ENCODE measurements around the gene HDDC2. TPM values are rescaled to one million over a fixed set of nuclear protein-coding genes. Genes with fewer than 3 reads are reported as not detected.

Gene HDDC2
- total and polyA plus RNA-seq, 9 of the 15 experiments (the other 6 are each of a cell fraction or from before 2014, with no cell fraction given) = 194 to 632 (median 294) TPM

DNA sequence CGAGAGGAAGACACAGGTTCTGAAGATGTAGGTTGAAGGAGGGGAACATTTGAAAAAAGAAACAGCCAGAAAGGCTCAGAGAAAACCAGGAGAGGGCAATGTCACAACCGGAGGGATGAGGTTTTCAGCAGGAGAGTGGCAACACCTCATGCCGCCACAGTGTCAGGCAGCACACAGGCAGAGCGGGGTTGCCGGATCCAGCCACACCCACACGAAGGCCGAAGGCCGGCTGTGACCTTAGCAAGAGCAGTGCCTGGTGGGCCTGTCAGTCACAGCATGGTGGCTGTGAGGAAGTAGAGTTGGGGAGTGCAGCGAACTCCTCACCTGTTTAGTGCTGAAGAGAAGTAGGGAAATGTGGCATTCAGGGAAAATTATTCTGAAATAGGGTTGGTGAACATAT, 14.0 kb downstream of the HDDC2 start:
- Histone ChIP-seq H3K4me3 (no peak overlapping the region), H3K36me3 (ENCODE audit: control insufficient read depth, insufficient read depth, low read length) (peaks cover 66% of the 10 kb centered on the region), H3K9me3 (replicated peaks; ENCODE audit: control insufficient read depth, insufficient read depth, low read depth, low read length) (no peaks in the 10 kb centered on the region), H4K20me1 (replicated peaks; ENCODE audit: control insufficient read depth, insufficient read depth, low read length) (no peaks in the 10 kb centered on the region), H3K9ac (ENCODE audit: insufficient read depth in 1 of 2, low read depth in 2 of 2, low read length in 2 of 2) (no peak overlapping the region; a peak in 1 of 4 replicates), H3K79me2 (ENCODE audit: control insufficient read depth, insufficient read depth, low read length) (peaks cover 56% of the 10 kb centered on the region), H3K9me1 (ENCODE audit: control insufficient read depth, insufficient read depth, low read length) (no peaks in the 10 kb centered on the region), H3K4me1 (replicated peaks in 1 of 2; ENCODE audit: control insufficient read depth in 2 of 2, insufficient read depth in 2 of 2, low read length in 2 of 2) (peaks cover 0 to 3% of the 10 kb centered on the region in 2 experiments; a peak in 1 of 5 replicates), H3K27me3 (ENCODE audit: control insufficient read depth in 2 of 2, insufficient read depth in 2 of 2, low read length in 2 of 2) (no peaks in the 10 kb centered on the region), H3K27ac (ENCODE audit: extremely low read depth, low read depth, low read length) (no peak overlapping the region), H2AFZ (ENCODE audit: low read depth, low read length) (no peak overlapping the region), H3K4me2 (ENCODE audit: insufficient read depth, low read length) (no peak overlapping the region)
- TF ChIP-seq, protein P1, sequence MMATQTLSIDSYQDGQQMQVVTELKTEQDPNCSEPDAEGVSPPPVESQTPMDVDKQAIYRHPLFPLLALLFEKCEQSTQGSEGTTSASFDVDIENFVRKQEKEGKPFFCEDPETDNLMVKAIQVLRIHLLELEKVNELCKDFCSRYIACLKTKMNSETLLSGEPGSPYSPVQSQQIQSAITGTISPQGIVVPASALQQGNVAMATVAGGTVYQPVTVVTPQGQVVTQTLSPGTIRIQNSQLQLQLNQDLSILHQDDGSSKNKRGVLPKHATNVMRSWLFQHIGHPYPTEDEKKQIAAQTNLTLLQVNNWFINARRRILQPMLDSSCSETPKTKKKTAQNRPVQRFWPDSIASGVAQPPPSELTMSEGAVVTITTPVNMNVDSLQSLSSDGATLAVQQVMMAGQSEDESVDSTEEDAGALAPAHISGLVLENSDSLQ (IDR thresholded peaks at IDR 0.05) = peak; percentile 30; the same call in 1 of the 2 replicates
- TF ChIP-seq GABPB1 (CRISPR knock-in tag; IDR thresholded peaks at IDR 0.05) = no peak
- CTCF ChIA-PET (ENCODE audit: low intra/inter-chr PET ratio) = no interaction called here
- FAIRE-seq (no peak), DNase-seq (ENCODE audit: extremely low read depth in 1 of 4, low spot score in 3 of 4) (no peak), ATAC-seq (peak; percentile 60)
- in situ Hi-C loops (cut with MboI) (no loop called here), intact Hi-C loops (cut with micrococcal nuclease) (no loop called here)
- WGBS (ENCODE audit: insufficient coverage, low coverage, missing lambda C conversion rate) = 95% methylated on average over 9 of the region's 9 CpGs
- no TSS peak for BruUV-seq (replicated peaks)
- POLR2A ChIA-PET = no interaction called here

DNA sequence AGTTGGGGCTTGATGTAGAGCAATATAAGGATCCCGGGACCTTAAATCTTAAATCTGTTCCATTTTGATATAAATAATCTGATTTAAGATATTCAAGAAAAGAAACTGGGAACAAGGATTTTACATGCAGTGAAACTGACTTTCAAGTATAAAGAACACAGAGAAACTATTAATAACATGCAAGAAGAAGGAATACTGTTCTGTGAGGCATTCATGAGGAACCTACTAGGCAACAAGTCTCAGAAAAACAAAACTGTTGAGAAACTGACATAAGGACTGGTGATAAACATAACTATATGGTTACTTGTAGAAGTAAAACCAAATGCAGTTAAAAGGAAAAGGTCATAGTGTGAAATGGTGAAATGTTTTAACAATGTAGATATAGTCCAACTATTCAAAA, 15.8 kb downstream of the HDDC2 start:
- Histone ChIP-seq H3K9me1 (ENCODE audit: control insufficient read depth, insufficient read depth, low read length) (no peaks in the 10 kb centered on the region), H3K4me1 (replicated peaks in 1 of 2; ENCODE audit: control insufficient read depth in 2 of 2, insufficient read depth in 2 of 2, low read length in 2 of 2) (peaks cover 3% of the 10 kb centered on the region in 2 experiments; a peak in 3 of 5 replicates), H3K79me2 (ENCODE audit: control insufficient read depth, insufficient read depth, low read length) (peaks cover 60% of the 10 kb centered on the region), H3K36me3 (ENCODE audit: control insufficient read depth, insufficient read depth, low read length) (peaks cover 61% of the 10 kb centered on the region), H2AFZ (ENCODE audit: low read depth, low read length) (no peak overlapping the region), H3K27me3 (ENCODE audit: control insufficient read depth in 2 of 2, insufficient read depth in 2 of 2, low read length in 2 of 2) (no peaks in the 10 kb centered on the region), H3K4me2 (ENCODE audit: insufficient read depth, low read length) (no peak overlapping the region), H3K4me3 (no peak overlapping the region), H3K9me3 (replicated peaks; ENCODE audit: control insufficient read depth, insufficient read depth, low read depth, low read length) (no peaks in the 10 kb centered on the region), H3K9ac (ENCODE audit: insufficient read depth in 1 of 2, low read depth in 2 of 2, low read length in 2 of 2) (no peak overlapping the region), H3K27ac (ENCODE audit: extremely low read depth, low read depth, low read length) (no peak overlapping the region), H4K20me1 (replicated peaks; ENCODE audit: control insufficient read depth, insufficient read depth, low read length) (no peaks in the 10 kb centered on the region)
- POLR2A ChIA-PET = interaction anchor here (0.6 kb wide), 1 partner anchor 159 kb away, joined by 3 read pairs; no protein-coding TSS in a partner anchor
- no peak for TF ChIP-seq MAFK (IDR thresholded peaks at IDR 0.05; ENCODE audit: low read length)
- TF ChIP-seq ZNF696 (CRISPR knock-in tag; conservative IDR thresholded peaks at IDR 0.05) = no peak
- TF ChIP-seq, protein P2, sequence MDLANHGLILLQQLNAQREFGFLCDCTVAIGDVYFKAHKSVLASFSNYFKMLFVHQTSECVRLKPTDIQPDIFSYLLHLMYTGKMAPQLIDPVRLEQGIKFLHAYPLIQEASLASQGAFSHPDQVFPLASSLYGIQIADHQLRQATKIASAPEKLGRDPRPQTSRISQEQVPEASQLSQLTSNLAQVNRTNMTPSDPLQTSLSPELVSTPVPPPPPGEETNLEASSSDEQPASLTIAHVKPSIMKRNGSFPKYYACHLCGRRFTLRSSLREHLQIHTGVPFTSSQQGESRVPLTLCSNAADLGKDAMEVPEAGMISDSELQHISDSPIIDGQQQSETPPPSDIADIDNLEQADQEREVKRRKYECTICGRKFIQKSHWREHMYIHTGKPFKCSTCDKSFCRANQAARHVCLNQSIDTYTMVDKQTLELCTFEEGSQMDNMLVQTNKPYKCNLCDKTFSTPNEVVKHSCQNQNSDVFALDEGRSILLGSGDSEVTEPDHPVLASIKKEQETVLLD (IDR thresholded peaks at IDR 0.05) = no peak
- TF ChIP-seq ZKSCAN8 (CRISPR knock-in tag; IDR thresholded peaks at IDR 0.05) = no peak
- DNase-seq (ENCODE audit: extremely low read depth in 1 of 4, low spot score in 3 of 4) = no peak
- no TSS peak for BruUV-seq (replicated peaks)
- 94% methylated on average over 1 of the region's 1 CpG for WGBS (ENCODE audit: insufficient coverage, low coverage, missing lambda C conversion rate)
- no peak for FAIRE-seq
- no peak for ATAC-seq
- CTCF ChIA-PET (ENCODE audit: low intra/inter-chr PET ratio) = no interaction called here
- in situ Hi-C loops (cut with MboI) (no loop called here), intact Hi-C loops (cut with micrococcal nuclease) (no loop called here)
